ENCODE measurements around the gene RNU6-1. TPM values are rescaled to one million over a fixed set of nuclear protein-coding genes. Genes with fewer than 3 reads are reported as not detected.

The RNU6-1 gene
- total and polyA plus RNA-seq, 2 experiments from 2014 or later, result not detected

DNA sequence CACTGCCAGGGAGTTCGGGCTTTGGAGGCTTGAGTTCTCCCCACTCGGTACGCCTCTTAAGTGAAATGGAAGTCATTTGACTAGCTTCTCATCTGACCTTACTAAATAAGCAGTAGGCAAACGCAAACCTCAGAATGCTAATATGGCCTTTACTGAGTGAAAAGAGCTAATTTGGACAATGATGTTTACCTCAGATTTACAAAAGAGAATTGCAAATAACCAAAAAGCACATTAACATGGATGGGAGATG, 1.6 kb upstream of the RNU6-1 start:
- TF ChIP-seq EZH2phosphoT487 (IDR thresholded peaks at IDR 0.05; ENCODE audit: low read depth, severe bottlenecking, unreplicated experiment) (no peak), CTCF (IDR thresholded peaks at IDR 0.05; ENCODE audit: poor library complexity) (no peak)
- Histone ChIP-seq H2AFZ (no peak overlapping the region), H3K27ac (peak overlapping the region; percentile 97), H3K27me3 (no peaks in the 10 kb centered on the region), H3K4me3 (no peak overlapping the region), H3K79me2 (no peaks in the 10 kb centered on the region), H4K20me1 (ENCODE audit: insufficient read depth, poor library complexity, severe bottlenecking) (no peaks in the 10 kb centered on the region), H3K4me2 (peak overlapping the region; percentile 87), H3K36me3 (replicated peaks; ENCODE audit: insufficient read depth, low read depth) (no peaks in the 10 kb centered on the region), H3K9me2 (replicated peaks; ENCODE audit: insufficient read depth) (no peaks in the 10 kb centered on the region), H3K9me3 (ENCODE audit: low read depth) (no peaks in the 10 kb centered on the region), H3K4me1 (ENCODE audit: insufficient read depth) (peaks cover 31% of the 10 kb centered on the region)
- whole genome bisulfite sequencing (ENCODE audit: low lambda C conversion rate, missing lambda C conversion rate), result 53% methylated on average over 4 of the region's 4 CpGs
- DNase-seq (ENCODE audit: low spot score), result no peak

DNA sequence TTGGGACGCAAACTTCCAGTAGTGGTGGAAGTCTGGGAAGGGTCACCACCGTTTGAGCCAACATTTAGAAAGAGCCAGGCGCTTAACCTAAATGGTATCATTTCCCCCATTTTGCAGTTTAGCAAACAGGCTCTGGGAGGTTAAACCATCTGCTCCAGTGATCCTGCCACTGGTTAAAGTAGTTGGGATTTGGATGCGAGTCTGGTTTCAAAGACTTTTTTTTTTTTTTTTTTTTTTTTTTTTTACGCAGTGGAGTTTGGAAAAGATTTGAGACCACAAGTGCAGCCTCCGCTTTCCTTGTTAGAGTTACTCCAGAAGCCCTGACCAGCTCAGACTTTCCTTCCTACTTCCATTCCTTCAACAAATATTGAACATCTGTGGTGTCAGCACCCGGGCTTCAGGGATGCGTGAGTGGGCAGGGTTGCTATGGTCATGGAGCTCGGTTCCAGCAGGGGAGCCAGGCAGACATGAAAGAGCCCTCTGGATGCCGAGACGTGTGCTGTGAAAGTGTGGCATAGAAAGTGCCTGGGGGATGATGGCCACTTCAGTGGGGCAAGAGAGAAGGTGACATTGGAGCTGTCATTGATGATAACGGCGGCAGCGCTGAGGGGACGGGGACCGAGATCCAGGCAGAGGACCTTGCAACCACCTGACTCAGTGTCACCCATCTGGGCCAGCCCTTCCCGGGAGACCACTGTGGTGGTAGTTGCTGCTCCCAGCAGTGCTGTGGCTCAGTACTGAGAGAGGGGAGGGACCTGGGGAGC, 1.1 kb upstream of the RNU6-1 start:
- 13% methylated on average over 17 of the region's 17 CpGs for WGBS (ENCODE audit: low lambda C conversion rate, missing lambda C conversion rate)
- Histone ChIP-seq H3K4me2 (peak overlapping the region; percentile 87), H3K27ac (peak overlapping the region; percentile 97), H3K4me1 (ENCODE audit: insufficient read depth) (peaks cover 31% of the 10 kb centered on the region), H3K9me3 (ENCODE audit: low read depth) (no peaks in the 10 kb centered on the region), H3K9me2 (replicated peaks; ENCODE audit: insufficient read depth) (no peaks in the 10 kb centered on the region), H2AFZ (peak overlapping the region; percentile 89), H3K36me3 (replicated peaks; ENCODE audit: insufficient read depth, low read depth) (no peaks in the 10 kb centered on the region), H3K27me3 (peaks cover 3% of the 10 kb centered on the region), H3K4me3 (peak overlapping the region; percentile 84), H3K79me2 (no peaks in the 10 kb centered on the region), H4K20me1 (ENCODE audit: insufficient read depth, poor library complexity, severe bottlenecking) (no peaks in the 10 kb centered on the region)
- peak; percentile 61 for DNase-seq (ENCODE audit: low spot score)
- TF ChIP-seq CTCF (IDR thresholded peaks at IDR 0.05; ENCODE audit: poor library complexity) (peak; percentile 2), EZH2 (IDR thresholded peaks at IDR 0.05; ENCODE audit: borderline replicate concordance) (no peak), EZH2phosphoT487 (IDR thresholded peaks at IDR 0.05; ENCODE audit: low read depth, severe bottlenecking, unreplicated experiment) (no peak)

DNA sequence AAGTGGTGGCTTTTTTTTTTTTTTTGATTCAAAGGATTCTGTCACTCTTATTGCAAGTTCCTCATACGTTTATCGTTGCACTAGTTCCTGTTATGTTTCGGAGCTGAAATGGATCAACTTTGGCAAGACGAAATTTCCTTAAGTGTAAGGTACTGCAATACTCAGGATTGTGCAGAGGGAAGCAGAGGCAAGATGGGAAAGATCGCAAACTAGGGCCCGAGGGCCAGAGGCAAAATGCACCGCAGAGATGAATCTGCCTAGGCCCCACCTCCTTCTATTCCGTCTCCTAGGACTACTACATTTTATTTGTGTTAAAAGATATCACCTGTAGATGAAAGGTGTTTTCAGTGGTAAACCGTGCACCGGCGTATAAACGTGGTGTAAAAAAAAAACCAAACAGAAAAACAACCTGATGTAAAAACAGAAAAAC, 331 bp downstream of the RNU6-1 start:
- peak overlapping the region; percentile 18 for H3K4me3 ChIP-seq
- H3K27ac ChIP-seq, result peak overlapping the region; percentile 97
- no peaks in the 10 kb centered on the region for H3K79me2 ChIP-seq
- H3K9me2 ChIP-seq (replicated peaks; ENCODE audit: insufficient read depth), result no peaks in the 10 kb centered on the region
- no peaks in the 10 kb centered on the region for H4K20me1 ChIP-seq (ENCODE audit: insufficient read depth, poor library complexity, severe bottlenecking)
- no peak for DNase-seq (ENCODE audit: low spot score)
- H3K27me3 ChIP-seq, result peaks cover 17% of the 10 kb centered on the region
- H3K36me3 ChIP-seq (replicated peaks; ENCODE audit: insufficient read depth, low read depth), result no peaks in the 10 kb centered on the region
- H3K4me1 ChIP-seq (ENCODE audit: insufficient read depth), result peaks cover 36% of the 10 kb centered on the region
- H2AFZ ChIP-seq, result peak overlapping the region; percentile 34
- 7% methylated on average over 12 of the region's 12 CpGs for WGBS (ENCODE audit: low lambda C conversion rate, missing lambda C conversion rate)
- H3K4me2 ChIP-seq, result peak overlapping the region; percentile 87
- TF ChIP-seq EZH2phosphoT487 (IDR thresholded peaks at IDR 0.05; ENCODE audit: low read depth, severe bottlenecking, unreplicated experiment), result no peak
- TF ChIP-seq EZH2 (IDR thresholded peaks at IDR 0.05; ENCODE audit: borderline replicate concordance), result no peak
- no peak for TF ChIP-seq CTCF (IDR thresholded peaks at IDR 0.05; ENCODE audit: poor library complexity)
- no peaks in the 10 kb centered on the region for H3K9me3 ChIP-seq (ENCODE audit: low read depth)
